Activated CD4-positive, alpha-beta memory T cell treated with anti-CD3 and anti-CD28 coated beads, Interleukin-2, amount 10 ng/mL, durations not matched to agents 7 days and 5 days (primary cell): ENCODE data around the gene YEATS2. TPM values are rescaled to one million over a fixed set of nuclear protein-coding genes. Genes with fewer than 3 reads are reported as not detected.

Experiments used
- CTCF ChIA-PET: fragments of 350-600 bp; sonication (Branson Sonifier 250); formaldehyde crosslinking; loops from one replicate; lab custom pipeline; 2021; ENCODE audit warnings: antibody characterized with exemption, inconsistent platforms; lab: Charles Lee
- POLR2A ChIA-PET: fragments of 350-600 bp; sonication (Branson Sonifier 250); formaldehyde crosslinking; loops from one replicate; lab custom pipeline; 2021; ENCODE audit warnings: antibody characterized with exemption; lab: Charles Lee
- DNase-seq: peaks from one replicate; pipeline ENCODE4 v3.0.0-alpha.2; 2020
- H3K27ac Mint-ChIP-seq: one replicate; pipeline ENCODE4 v1.8.0; 2021; ENCODE audit warnings: mild to moderate bottlenecking, mixed read lengths
- H3K27me3 Mint-ChIP-seq: one replicate; pipeline ENCODE4 v1.8.0; 2021; ENCODE audit warnings: mixed read lengths
- H3K36me3 Mint-ChIP-seq: one replicate; pipeline ENCODE4 v1.8.0; 2021; ENCODE audit warnings: low read depth, mixed read lengths
- H3K4me1 Mint-ChIP-seq: one replicate; pipeline ENCODE4 v1.8.0; 2021; ENCODE audit warnings: mixed read lengths
- H3K4me3 Mint-ChIP-seq: one replicate; pipeline ENCODE4 v1.8.0; 2021; ENCODE audit warnings: mild to moderate bottlenecking, mixed read lengths
- H3K9me3 Mint-ChIP-seq: one replicate; pipeline ENCODE4 v1.8.0; 2021; ENCODE audit warnings: mixed read lengths
- total RNA-seq, 2 experiments: library from RNA; stranded (reverse); gene quantifications; one replicate each; pipeline ENCODE4 v1.2.3, GENCODE V29; 2021

YEATS2 gene
- total RNA-seq, 2 experiments from 2014 or later: 51.7 to 56.5 TPM

DNA sequence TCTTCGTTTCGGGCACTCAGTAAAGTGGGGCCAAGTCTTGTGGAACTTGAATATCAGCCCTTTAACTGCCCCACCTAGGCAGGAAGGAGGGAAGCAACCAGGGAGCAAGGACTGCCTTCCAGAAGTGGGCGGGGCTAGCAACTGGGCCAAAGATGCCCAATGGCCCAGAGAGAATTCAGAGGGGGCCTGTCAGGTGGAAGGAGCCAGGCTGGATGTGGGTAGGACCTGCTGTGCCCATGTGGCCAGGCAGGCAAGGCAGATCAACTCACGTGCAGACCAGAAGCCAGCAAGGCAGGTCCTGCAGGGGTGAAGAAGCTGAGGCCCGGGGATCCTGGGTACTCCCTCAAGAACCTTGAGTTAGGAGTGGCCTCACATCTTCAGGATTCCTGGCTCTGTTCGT is 122.2 kb downstream of the YEATS2 start:
- peaks cover 27% of the 10 kb centered on the region for H3K4me1 Mint-ChIP-seq
- POLR2A ChIA-PET: no interaction called here
- DNase-seq: no peak
- H3K36me3 Mint-ChIP-seq: no peaks in the 10 kb centered on the region
- H3K27me3 Mint-ChIP-seq: peaks cover 10% of the 10 kb centered on the region
- CTCF ChIA-PET: no interaction called here
- H3K27ac Mint-ChIP-seq: no peak overlapping the region
- H3K9me3 Mint-ChIP-seq: no peaks in the 10 kb centered on the region
- no peak overlapping the region for H3K4me3 Mint-ChIP-seq

GRCh38 chr3:183822631-183823030 is 125.0 kb downstream of the YEATS2 start:
- ChIA-PET CTCF (no interaction called here), POLR2A (no interaction called here)
- Mint-ChIP-seq H3K4me1 (peaks cover 12% of the 10 kb centered on the region), H3K27ac (no peak overlapping the region), H3K36me3 (no peaks in the 10 kb centered on the region), H3K9me3 (no peaks in the 10 kb centered on the region), H3K27me3 (peaks cover 13% of the 10 kb centered on the region), H3K4me3 (no peak overlapping the region)
- no peak for DNase-seq

GRCh38 chr3:183823963-183824362 is 126.4 kb downstream of the YEATS2 start:
- peaks cover 13% of the 10 kb centered on the region for H3K27me3 Mint-ChIP-seq
- no peak overlapping the region for H3K27ac Mint-ChIP-seq
- peaks cover 12% of the 10 kb centered on the region for H3K4me1 Mint-ChIP-seq
- CTCF ChIA-PET: interaction anchor here (3.0 kb wide), 1 partner anchor 61 kb away, joined by 11 read pairs; the partner anchor contains the start of gene PARL
- no peaks in the 10 kb centered on the region for H3K36me3 Mint-ChIP-seq
- no peaks in the 10 kb centered on the region for H3K9me3 Mint-ChIP-seq
- no peak for DNase-seq
- POLR2A ChIA-PET: interaction anchor here (2.1 kb wide), 1 partner anchor 8 kb away, joined by 6 read pairs; no protein-coding TSS in a partner anchor
- H3K4me3 Mint-ChIP-seq: peak overlapping the region; percentile 53

DNA sequence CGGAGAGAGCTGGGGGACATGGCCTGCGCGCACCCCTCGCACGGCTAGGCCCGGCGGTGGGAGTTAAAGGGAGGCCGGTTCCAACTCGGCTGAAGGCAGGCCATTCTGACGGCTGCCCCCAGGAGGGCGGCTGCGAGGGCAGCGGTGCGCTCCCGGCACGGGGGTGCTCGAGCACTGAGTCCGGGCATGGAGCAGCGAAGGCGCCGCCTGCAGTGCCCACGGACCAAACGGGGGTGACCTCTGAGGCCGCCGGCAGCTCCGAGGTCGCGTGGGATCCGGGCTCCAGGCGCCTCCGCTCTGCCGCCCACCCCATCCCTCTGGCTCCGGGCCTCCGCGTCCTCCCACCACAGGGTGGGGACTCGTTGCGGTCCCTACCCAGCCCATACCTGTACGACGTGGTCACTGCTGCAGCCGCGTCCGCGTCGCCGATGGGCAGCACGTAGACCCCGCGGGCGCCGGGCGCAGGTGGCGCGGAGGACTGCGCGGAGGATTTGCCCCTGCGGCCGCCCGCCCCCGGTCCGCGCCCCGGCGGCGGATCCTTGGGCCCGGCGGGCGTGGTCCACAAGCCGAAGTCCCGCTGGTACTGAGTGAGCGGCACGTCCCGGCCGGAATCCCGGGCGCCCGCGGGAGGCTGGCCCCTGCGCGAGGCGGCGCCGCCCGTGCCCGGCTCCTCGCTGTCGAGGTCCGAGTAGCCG is 127.3 kb downstream of the YEATS2 start:
- H3K4me1 Mint-ChIP-seq: peaks cover 12% of the 10 kb centered on the region
- H3K27me3 Mint-ChIP-seq: peaks cover 13% of the 10 kb centered on the region
- POLR2A ChIA-PET: interaction anchor here (1.2 to 2.1 kb wide), 2 partner anchors 9 kb away, joined by 4 to 6 read pairs; no protein-coding TSS in a partner anchor
- DNase-seq: no peak
- CTCF ChIA-PET: interaction anchor here (3.0 kb wide), 1 partner anchor 60 kb away, joined by 11 read pairs; the partner anchor contains the start of gene PARL
- no peak overlapping the region for H3K27ac Mint-ChIP-seq
- no peaks in the 10 kb centered on the region for H3K9me3 Mint-ChIP-seq
- no peaks in the 10 kb centered on the region for H3K36me3 Mint-ChIP-seq
- peak overlapping the region; percentile 53 for H3K4me3 Mint-ChIP-seq

DNA sequence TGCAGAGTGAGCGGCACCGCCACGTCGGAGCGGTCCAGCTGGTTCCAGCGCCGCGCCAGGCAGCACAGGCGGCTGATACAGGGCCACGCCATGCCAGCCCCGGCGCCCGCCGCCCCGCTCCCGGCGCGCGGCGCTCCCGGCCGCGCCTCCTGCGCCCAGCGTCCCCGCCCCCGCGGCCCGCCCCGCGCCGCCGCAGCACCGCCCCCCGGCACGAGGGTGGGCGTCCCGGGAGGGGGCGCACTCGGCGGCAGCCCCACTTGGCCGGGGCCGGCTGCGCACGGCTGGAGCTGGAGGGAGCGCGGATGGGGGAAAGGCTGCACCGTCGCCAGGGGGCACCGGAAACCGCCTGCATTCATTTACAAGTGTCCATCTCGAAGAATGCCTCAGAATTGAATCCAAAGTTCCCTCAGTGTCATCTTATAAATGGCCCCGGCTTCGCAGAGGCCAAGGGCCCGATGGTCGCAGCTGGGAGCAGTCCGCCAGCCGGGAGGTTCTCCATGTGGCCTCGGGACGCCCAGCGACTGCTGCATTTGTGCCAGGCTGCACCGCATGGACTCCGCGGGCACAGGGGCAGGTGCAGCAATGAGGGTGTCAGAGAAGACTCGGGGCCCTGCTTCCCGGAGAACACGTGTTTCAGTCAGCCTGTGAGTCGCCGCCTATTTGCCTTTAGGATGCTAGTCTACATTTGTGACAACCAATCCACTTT is 128.0 kb downstream of the YEATS2 start, which contains the start of gene MAP6D1:
Gene MAP6D1 (minus strand): TSS at position 122 of the 706 bp plus-strand sequence. CDS start 30 bp downstream, at position 92.
- peaks cover 12% of the 10 kb centered on the region for H3K4me1 Mint-ChIP-seq
- peak within 1 kb of the TSS; percentile 53 for H3K4me3 Mint-ChIP-seq
- peaks cover 13% of the 10 kb centered on the region for H3K27me3 Mint-ChIP-seq
- DNase-seq: peak; percentile 22
- CTCF ChIA-PET: interaction anchor here (0.6 to 3.0 kb wide), 2 partner anchors 59 to 61 kb away, joined by 4 to 11 read pairs; partner anchors contain the start of gene PARL
- POLR2A ChIA-PET: interaction anchor here (1.2 to 1.3 kb wide), 2 partner anchors 10 to 59 kb away, joined by 4 read pairs; partner anchors contain the start of gene PARL
- no peaks in the 10 kb centered on the region for H3K36me3 Mint-ChIP-seq
- no peak within 1 kb of the TSS for H3K27ac Mint-ChIP-seq
- H3K9me3 Mint-ChIP-seq: no peaks in the 10 kb centered on the region

GRCh38 chr3:183826448-183827250 is 129.1 kb downstream of the YEATS2 start:
- ChIA-PET CTCF (interaction anchor here (3.0 kb wide), 1 partner anchor 58 kb away, joined by 11 read pairs; the partner anchor contains the start of gene PARL), POLR2A (interaction anchor here (1.2 to 1.3 kb wide), 2 partner anchors 11 to 58 kb away, joined by 4 read pairs; partner anchors contain the start of gene PARL)
- no peak for DNase-seq
- peak overlapping the region; percentile 42 for H3K4me3 Mint-ChIP-seq
- no peaks in the 10 kb centered on the region for H3K36me3 Mint-ChIP-seq
- no peaks in the 10 kb centered on the region for H3K9me3 Mint-ChIP-seq
- peaks cover 12% of the 10 kb centered on the region for H3K4me1 Mint-ChIP-seq
- H3K27me3 Mint-ChIP-seq: peaks cover 13% of the 10 kb centered on the region
- no peak overlapping the region for H3K27ac Mint-ChIP-seq

DNA sequence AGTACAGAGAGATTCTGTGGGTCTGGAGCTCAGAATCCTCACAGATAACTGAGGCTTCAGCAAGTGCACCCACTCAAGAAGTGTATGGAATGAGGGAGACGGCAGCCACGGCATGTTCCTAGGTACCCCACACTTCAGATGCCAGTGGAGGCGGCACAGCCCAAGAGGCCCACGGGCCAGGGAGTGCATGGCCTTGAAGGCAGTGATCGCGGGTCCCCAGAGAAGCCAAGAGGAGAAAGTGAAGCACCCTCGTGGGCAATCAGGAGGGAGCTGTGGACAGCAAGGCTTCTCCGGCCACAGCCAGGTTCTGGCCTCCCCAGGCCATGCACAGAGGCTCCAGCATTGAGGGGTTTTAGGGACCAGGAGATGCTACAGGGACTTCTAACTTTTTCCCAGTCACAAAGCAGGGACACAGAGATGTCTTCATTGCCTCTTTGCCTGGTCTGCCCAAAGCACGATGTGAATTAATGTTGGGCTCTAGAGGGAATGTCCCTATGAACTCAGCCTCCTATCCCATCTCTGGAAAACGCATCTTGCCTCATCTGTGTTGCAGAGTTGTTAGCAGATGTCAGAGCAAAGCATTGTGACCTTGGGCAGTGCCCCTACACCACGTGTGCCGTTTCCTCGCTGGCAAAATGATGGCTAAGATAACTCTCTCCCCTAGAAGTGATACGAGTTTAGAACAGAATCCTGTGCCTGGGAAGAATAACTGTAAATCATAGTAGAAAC is 130.4 kb downstream of the YEATS2 start:
- peaks cover 13% of the 10 kb centered on the region for H3K27me3 Mint-ChIP-seq
- no peaks in the 10 kb centered on the region for H3K9me3 Mint-ChIP-seq
- H3K36me3 Mint-ChIP-seq: peaks cover 4% of the 10 kb centered on the region
- DNase-seq: no peak
- no peak overlapping the region for H3K27ac Mint-ChIP-seq
- H3K4me1 Mint-ChIP-seq: peaks cover 12% of the 10 kb centered on the region
- no peak overlapping the region for H3K4me3 Mint-ChIP-seq
- ChIA-PET POLR2A (no interaction called here), CTCF (no interaction called here)

DNA sequence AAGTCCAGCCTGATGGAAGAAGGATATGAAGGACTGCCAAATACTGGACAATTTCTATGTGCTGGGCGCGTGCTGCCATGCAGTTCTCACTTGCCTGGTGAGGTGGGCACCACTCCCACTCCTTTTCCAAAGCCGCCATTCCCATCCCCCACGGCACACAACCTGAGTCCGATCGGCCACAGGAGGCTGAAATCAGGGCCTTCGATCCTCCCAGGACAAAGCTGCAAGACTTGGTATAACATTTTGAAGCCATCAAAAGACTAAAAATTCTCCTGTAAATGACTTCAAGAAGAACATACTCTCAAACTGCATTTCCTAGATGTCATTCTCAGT is 130.9 kb downstream of the YEATS2 start:
- no peaks in the 10 kb centered on the region for H3K9me3 Mint-ChIP-seq
- peaks cover 13% of the 10 kb centered on the region for H3K27me3 Mint-ChIP-seq
- ChIA-PET CTCF (no interaction called here), POLR2A (no interaction called here)
- H3K4me1 Mint-ChIP-seq: peaks cover 12% of the 10 kb centered on the region
- DNase-seq: no peak
- H3K36me3 Mint-ChIP-seq: peaks cover 4% of the 10 kb centered on the region
- H3K4me3 Mint-ChIP-seq: no peak overlapping the region
- H3K27ac Mint-ChIP-seq: no peak overlapping the region

DNA sequence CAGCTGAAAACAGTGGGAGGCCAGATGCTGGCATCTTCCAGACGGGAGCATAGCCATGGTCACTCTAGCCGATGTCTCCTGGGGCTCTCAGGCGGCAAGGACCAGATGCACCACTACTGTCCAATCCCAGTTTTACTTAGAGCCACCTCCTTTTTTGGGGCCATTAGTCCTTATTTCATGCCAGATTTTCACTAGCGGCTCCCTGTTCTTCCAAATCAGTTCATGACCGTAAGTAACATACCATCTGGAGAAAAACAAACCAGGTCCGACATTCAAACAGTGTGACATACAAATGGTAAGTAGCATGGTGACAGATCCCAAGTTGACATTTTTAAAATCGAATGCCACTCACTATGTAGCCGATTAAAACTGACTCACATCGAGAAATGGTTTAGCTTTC is 131.9 kb downstream of the YEATS2 start:
- ChIA-PET POLR2A (no interaction called here), CTCF (no interaction called here)
- H3K4me3 Mint-ChIP-seq: no peak overlapping the region
- H3K4me1 Mint-ChIP-seq: peaks cover 4% of the 10 kb centered on the region
- H3K27me3 Mint-ChIP-seq: peaks cover 4% of the 10 kb centered on the region
- no peaks in the 10 kb centered on the region for H3K9me3 Mint-ChIP-seq
- DNase-seq: no peak
- peaks cover 4% of the 10 kb centered on the region for H3K36me3 Mint-ChIP-seq
- no peak overlapping the region for H3K27ac Mint-ChIP-seq

DNA sequence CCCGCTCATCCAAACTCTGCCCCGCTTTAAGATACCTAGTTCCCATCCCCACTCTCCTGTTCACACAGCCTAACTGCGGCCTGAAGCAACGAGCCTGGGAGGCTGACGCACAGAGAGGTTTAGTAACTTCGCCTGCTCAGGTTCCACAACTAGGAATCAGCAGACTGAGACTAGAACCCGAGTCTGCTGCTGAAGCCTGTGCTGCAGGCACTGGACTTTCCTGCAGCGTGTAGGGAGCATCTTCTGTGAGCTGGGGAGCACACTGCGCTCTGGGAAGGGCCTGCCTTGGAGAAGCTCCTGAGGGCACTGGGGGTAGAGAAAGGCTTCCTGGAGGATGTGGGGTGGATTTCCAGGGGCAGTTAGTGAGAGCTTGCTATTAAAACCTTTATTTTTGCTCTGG is 132.6 kb downstream of the YEATS2 start:
- DNase-seq: no peak
- no peaks in the 10 kb centered on the region for H3K9me3 Mint-ChIP-seq
- H3K27me3 Mint-ChIP-seq: peaks cover 3% of the 10 kb centered on the region
- peaks cover 4% of the 10 kb centered on the region for H3K36me3 Mint-ChIP-seq
- no peak overlapping the region for H3K27ac Mint-ChIP-seq
- ChIA-PET CTCF (no interaction called here), POLR2A (no interaction called here)
- peaks cover 3% of the 10 kb centered on the region for H3K4me1 Mint-ChIP-seq
- H3K4me3 Mint-ChIP-seq: no peak overlapping the region

GRCh38 chr3:183833516-183833915 is 135.9 kb downstream of the YEATS2 start:
- DNase-seq: no peak
- H3K4me3 Mint-ChIP-seq: no peak overlapping the region
- H3K4me1 Mint-ChIP-seq: no peaks in the 10 kb centered on the region
- peaks cover 8% of the 10 kb centered on the region for H3K36me3 Mint-ChIP-seq
- H3K27ac Mint-ChIP-seq: no peak overlapping the region
- ChIA-PET POLR2A (no interaction called here), CTCF (interaction anchor here (0.6 kb wide), 1 partner anchor 186 kb away, joined by 3 read pairs; no protein-coding TSS in a partner anchor)
- H3K27me3 Mint-ChIP-seq: no peaks in the 10 kb centered on the region
- H3K9me3 Mint-ChIP-seq: no peaks in the 10 kb centered on the region

DNA sequence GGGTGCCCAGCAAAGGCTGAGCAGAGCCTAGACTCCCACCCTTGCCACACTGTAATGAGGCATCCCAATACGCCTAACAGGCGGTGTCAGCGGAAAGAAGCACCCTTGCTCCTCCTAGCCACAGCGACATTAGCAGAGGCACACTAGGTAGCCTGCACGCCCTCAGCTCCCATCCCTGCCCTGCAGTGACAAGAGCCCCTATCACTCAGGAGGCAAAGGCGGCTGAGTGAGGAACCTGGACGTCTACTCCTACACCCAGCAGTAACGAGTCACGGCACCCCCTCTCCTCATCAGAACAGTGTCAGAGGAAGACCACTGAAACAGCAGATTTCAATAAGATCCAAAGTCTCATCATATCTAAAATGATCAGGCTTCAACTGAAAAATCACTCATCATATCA is 139.8 kb downstream of the YEATS2 start:
- CTCF ChIA-PET: no interaction called here
- H3K27ac Mint-ChIP-seq: no peak overlapping the region
- H3K4me3 Mint-ChIP-seq: no peak overlapping the region
- no peaks in the 10 kb centered on the region for H3K4me1 Mint-ChIP-seq
- POLR2A ChIA-PET: no interaction called here
- no peaks in the 10 kb centered on the region for H3K9me3 Mint-ChIP-seq
- DNase-seq: no peak
- H3K27me3 Mint-ChIP-seq: no peaks in the 10 kb centered on the region
- peaks cover 33% of the 10 kb centered on the region for H3K36me3 Mint-ChIP-seq
